Mammary epithelial cell (primary cell): ENCODE results near the gene GABRD.

Experiments used
- CTCF ChIP-seq, 2 donors: IDR thresholded peaks in 1 of 2; conservative IDR thresholded peaks in 1 of 2; 2 replicates each; pipeline ENCODE4 v1.5.1; 2011 to 2012; ENCODE audit warnings: inconsistent platforms in 2 of 2, low read length in 2 of 2, mild to moderate bottlenecking in 2 of 2, control low read depth in 1 of 2, low read depth in 1 of 2; ENCODE audit not compliant: insufficient read depth in 1 of 2; ENCODE audit errors: extremely low read depth in 1 of 2
- EZH2 ChIP-seq: IDR thresholded peaks from 2 replicates; pipeline ENCODE4 v1.6.1; 2012; ENCODE audit warnings: low read length, inconsistent platforms, borderline replicate concordance

DNA sequence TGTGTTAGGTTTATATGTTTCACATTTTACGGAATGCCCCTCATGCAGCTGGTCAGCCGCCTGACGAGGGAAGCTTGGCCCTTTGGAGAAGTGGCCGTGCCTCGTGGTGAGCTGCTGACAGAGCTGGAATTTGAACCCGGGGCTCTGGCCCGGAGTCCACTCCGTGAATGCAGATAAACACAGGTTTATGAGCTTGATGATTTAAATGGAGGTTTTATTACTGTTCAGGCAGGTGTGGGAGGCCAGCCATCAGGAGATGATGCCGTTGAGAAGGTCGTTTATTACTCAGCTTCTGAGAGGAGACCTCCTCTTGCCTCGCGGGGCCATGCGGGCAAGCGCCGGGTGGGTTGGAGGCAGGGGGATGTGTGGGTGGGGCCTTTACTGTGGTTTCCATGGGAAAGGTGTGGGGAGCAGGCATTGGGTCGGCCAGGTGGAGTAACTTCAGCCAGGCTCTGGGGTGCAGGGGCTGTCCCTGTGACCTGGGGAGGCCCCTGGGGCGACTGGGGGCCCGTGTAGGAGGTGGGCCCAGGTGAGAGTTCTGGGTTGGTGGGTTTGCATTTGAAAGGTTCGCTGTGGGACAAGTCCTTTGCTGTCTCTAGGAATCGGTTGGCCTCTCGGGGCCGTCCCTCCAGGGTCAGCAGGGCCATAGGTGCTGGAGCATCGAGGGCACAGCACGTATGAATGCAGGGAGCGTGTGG, 53.1 kb downstream of the GABRD start:
- TF ChIP-seq CTCF (conservative IDR thresholded peaks at IDR 0.05 in 1 of 2, IDR thresholded peaks at IDR 0.05 in 1 of 2; ENCODE audit: extremely low read depth in 1 of 2, insufficient read depth in 1 of 2, low read depth in 1 of 2, low read length in 2 of 2), result no peak
- TF ChIP-seq EZH2, result no peak
